Prostate gland (tissue), 2 donors: ENCODE data around the gene FAM177A1. TPM values are rescaled to one million over a fixed set of nuclear protein-coding genes. Genes with fewer than 3 reads are reported as not detected.

ENCODE experiments used
- DNase-seq: peaks from one replicate; pipeline ENCODE4 v3.0.0-alpha.2; 2019; ENCODE audit warnings: low spot score
- H3K27ac ChIP-seq, 2 donors: fragments of 200-600 bp; sonication (generic); 2 replicates each; pipeline ENCODE4 v1.5.1; 2017 to 2019
- H3K27me3 ChIP-seq: fragments of 200-600 bp; sonication (generic); replicated peaks from 2 replicates; pipeline ENCODE4 v1.5.1; 2019; ENCODE audit not compliant: insufficient read depth
- H3K36me3 ChIP-seq, 2 donors: fragments of 200-600 bp; sonication (generic); 1 replicate in 1 of 2; 2 replicates in 1 of 2; pipeline versions ENCODE4 v1.5.1 to v1.8.1; 2017 to 2019
- H3K4me1 ChIP-seq: fragments of 200-600 bp; sonication (generic); replicated peaks from 2 replicates; pipeline ENCODE4 v1.5.1; 2019
- H3K4me3 ChIP-seq, 2 donors: fragments of 200-600 bp; sonication (generic); 2 replicates each; pipeline ENCODE4 v1.5.1; 2017 to 2019
- H3K9me3 ChIP-seq: fragments of 200-600 bp; sonication (generic); 2 replicates; pipeline ENCODE4 v1.5.1; 2017
- POLR2A ChIP-seq: fragments of 450-650 bp; IDR thresholded peaks from one replicate; pipeline ENCODE4 v1.6.1; 2016; ENCODE audit warnings: antibody characterized with exemption, mild to moderate bottlenecking
- POLR2AphosphoS5 ChIP-seq: sonication (generic); formaldehyde crosslinking; IDR thresholded peaks from one replicate; pipeline ENCODE4 v1.6.1; 2017; ENCODE audit warnings: antibody characterized with exemption
- WGBS: methylation state at CpG from one replicate; pipeline ENCODE4 v1.1.5; 2018; 5-methylcytosine and 5-hydroxymethylcytosine counted together
- intact Hi-C: fragments of 100-400 bp; cut with DNase I; formaldehyde crosslinking; loops from one replicate; pipeline ENCODE4 v1.14.2; 2022
- total RNA-seq, 2 donors: library from RNA; depleted of rRNA; stranded (reverse); fragments of >200 nt; gene quantifications; one replicate each; pipeline ENCODE4 v1.1.0, GENCODE V29; 2016
- TF ChIP-seq, protein P1 (sequence below), 4 experiments: fragments of 200-600 bp in 2 of 4; fragments of 450-650 bp in 2 of 4; sonication (generic) in 2 of 4; IDR thresholded peaks; 1 replicate in 3 of 4; 2 replicates in 1 of 4; pipeline ENCODE4 v1.5.1; 2016 to 2019; ENCODE audit warnings: antibody characterized with exemption in 4 of 4, mild to moderate bottlenecking in 2 of 4, moderate library complexity in 2 of 4

The FAM177A1 gene
- total RNA-seq, 2 donors from 2014 or later: 58.1 to 89.8 TPM

DNA sequence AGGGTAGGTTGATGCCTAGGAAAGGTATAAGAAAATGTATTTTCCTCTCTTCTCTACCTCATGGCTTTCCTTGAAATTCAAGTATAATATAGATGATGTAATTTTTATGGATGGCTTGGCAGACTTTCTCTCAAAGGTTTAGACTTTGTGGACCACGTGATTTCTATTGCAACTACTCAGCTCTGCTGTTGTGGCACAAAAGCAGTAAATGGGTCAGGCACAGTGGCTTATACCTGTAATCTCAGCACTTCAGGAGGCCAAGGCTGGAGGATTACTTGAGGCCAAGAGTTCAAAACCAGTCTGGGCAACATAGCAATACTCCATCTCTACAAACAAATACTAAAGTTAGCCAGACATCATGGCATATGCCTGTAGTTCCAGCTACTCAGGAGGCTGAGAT lies 41.2 kb upstream of the FAM177A1 start:
- 89% methylated on average over 1 of the region's 1 CpG for WGBS
- H3K27me3 ChIP-seq: no peaks in the 10 kb centered on the region
- no peak overlapping the region for H3K4me3 ChIP-seq
- intact Hi-C loops: no loop called here
- H3K9me3 ChIP-seq: no peaks in the 10 kb centered on the region
- DNase-seq: no peak
- H3K4me1 ChIP-seq: no peaks in the 10 kb centered on the region
- no peaks in the 10 kb centered on the region for H3K36me3 ChIP-seq
- H3K27ac ChIP-seq: no peak overlapping the region
- TF ChIP-seq POLR2A (no peak), POLR2AphosphoS5 (no peak)

DNA sequence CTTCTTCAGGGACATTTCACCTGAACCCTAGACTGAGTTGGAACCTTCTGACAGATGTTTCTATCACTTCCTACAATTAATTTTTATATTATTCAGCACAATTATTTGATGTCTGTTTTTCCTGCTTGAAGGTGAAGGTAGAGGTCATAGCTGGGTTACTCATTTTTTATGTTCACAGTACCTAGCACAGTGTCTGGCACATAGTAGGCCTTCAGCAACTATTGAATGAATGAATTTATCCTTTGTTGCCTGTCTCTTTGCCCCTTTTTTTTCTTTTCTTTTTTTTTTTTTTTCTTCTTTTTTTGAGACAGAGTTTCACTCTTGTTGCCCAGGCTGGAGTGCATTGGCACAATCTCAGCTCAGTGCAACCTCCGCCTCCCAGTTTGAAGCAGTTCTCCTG lies 29.5 kb upstream of the FAM177A1 start:
- Histone ChIP-seq H3K36me3 (peaks cover 0 to 6% of the 10 kb centered on the region in 2 donors), H3K27me3 (no peaks in the 10 kb centered on the region), H3K4me3 (no peak overlapping the region), H3K27ac (no peak overlapping the region), H3K4me1 (no peaks in the 10 kb centered on the region), H3K9me3 (no peaks in the 10 kb centered on the region)
- 100% methylated on average over 1 of the region's 1 CpG for WGBS
- intact Hi-C loops: no loop called here
- TF ChIP-seq POLR2AphosphoS5: no peak
- TF ChIP-seq POLR2A: no peak
- TF ChIP-seq, protein P1, sequence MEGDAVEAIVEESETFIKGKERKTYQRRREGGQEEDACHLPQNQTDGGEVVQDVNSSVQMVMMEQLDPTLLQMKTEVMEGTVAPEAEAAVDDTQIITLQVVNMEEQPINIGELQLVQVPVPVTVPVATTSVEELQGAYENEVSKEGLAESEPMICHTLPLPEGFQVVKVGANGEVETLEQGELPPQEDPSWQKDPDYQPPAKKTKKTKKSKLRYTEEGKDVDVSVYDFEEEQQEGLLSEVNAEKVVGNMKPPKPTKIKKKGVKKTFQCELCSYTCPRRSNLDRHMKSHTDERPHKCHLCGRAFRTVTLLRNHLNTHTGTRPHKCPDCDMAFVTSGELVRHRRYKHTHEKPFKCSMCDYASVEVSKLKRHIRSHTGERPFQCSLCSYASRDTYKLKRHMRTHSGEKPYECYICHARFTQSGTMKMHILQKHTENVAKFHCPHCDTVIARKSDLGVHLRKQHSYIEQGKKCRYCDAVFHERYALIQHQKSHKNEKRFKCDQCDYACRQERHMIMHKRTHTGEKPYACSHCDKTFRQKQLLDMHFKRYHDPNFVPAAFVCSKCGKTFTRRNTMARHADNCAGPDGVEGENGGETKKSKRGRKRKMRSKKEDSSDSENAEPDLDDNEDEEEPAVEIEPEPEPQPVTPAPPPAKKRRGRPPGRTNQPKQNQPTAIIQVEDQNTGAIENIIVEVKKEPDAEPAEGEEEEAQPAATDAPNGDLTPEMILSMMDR (IDR thresholded peaks at IDR 0.05): no peak
- DNase-seq: no peak

DNA sequence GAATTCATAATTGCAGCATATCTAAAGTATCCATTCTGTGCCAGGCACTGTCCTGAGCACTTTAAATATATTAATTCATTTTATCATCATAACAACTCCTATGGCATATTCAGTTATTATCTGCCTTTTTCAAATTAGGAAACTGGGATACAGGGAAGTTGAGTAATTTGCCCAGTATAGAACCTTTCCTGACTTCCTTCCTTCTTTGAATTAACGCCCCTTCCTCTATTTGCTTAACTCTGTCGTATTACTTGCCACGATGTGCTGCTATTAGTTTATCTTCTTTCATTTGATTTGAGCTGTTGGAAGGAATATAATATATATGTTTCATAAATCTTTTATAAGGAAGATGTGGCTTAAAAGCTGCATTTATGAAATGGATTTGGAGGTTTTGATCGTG lies 25.4 kb upstream of the FAM177A1 start:
- H3K27me3 ChIP-seq: no peaks in the 10 kb centered on the region
- no peaks in the 10 kb centered on the region for H3K36me3 ChIP-seq
- H3K4me3 ChIP-seq: no peak overlapping the region
- TF ChIP-seq, protein P1 (IDR thresholded peaks at IDR 0.05): no peak
- TF ChIP-seq POLR2AphosphoS5 (no peak), POLR2A (no peak)
- no peak overlapping the region for H3K27ac ChIP-seq
- intact Hi-C loops: no loop called here
- H3K4me1 ChIP-seq: no peaks in the 10 kb centered on the region
- no peak for DNase-seq
- H3K9me3 ChIP-seq: no peaks in the 10 kb centered on the region
- 77% methylated on average over 4 of the region's 4 CpGs for WGBS

DNA sequence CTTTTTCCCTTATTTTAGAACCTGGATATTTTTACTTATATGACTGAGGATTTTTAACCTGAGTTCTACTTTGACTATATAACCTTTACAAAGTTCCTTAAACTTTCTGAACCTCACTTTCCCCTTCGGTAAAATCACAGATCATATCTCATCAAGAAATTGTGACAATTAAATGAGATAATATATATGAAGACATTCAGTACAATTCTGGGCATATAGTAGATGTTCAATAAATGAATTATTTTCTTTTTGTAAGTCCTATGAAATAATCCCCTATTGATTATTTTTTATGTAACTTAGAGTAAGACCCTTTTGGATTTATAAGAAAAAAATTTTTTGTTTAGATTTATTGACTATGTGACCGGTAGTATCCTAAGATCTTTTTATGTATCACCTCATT lies 17.6 kb upstream of the FAM177A1 start:
- Histone ChIP-seq H3K4me1 (no peaks in the 10 kb centered on the region), H3K4me3 (no peak overlapping the region), H3K36me3 (no peaks in the 10 kb centered on the region), H3K9me3 (no peaks in the 10 kb centered on the region), H3K27me3 (no peaks in the 10 kb centered on the region), H3K27ac (no peak overlapping the region)
- 95% methylated on average over 2 of the region's 2 CpGs for WGBS
- no peak for DNase-seq
- intact Hi-C loops: no loop called here
- TF ChIP-seq POLR2AphosphoS5 (no peak), POLR2A (no peak)
- TF ChIP-seq, protein P1 (IDR thresholded peaks at IDR 0.05): no peak

DNA sequence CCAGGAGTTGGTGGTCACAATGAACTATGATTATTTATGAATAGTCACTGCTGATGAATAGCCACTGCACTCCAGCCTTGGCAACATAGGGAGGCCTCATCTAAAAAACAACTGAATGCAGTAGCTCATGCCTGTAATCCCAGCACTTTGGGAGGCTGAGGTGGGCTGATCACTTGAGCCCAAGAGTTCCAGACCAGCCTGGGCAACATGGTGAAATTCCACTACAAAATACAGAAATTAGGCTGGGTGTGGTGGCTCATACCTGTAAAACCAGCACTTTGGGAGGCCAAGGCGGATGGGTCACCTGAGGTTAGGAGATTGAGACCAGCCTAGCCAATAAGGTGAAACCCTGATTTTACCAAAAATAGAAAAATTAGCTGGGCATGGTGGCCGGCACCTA lies 13.5 kb upstream of the FAM177A1 start:
- no peak for DNase-seq
- Histone ChIP-seq H3K27ac (no peak overlapping the region), H3K27me3 (no peaks in the 10 kb centered on the region), H3K9me3 (no peaks in the 10 kb centered on the region), H3K4me3 (no peak overlapping the region), H3K4me1 (no peaks in the 10 kb centered on the region), H3K36me3 (no peaks in the 10 kb centered on the region)
- no peak for TF ChIP-seq POLR2A
- TF ChIP-seq, protein P1 (IDR thresholded peaks at IDR 0.05): no peak
- no peak for TF ChIP-seq POLR2AphosphoS5
- WGBS: 97% methylated on average over 2 of the region's 2 CpGs
- intact Hi-C loops: no loop called here
